Right lung (tissue), 5 donors: ENCODE data around the gene IGSF8. TPM values are rescaled to one million over a fixed set of nuclear protein-coding genes. Genes with fewer than 3 reads are reported as not detected.

Experiments used
- DNase-seq, 2 donors: peaks; one replicate each; pipeline ENCODE4 v3.0.0-alpha.2; 2013
- polyA plus RNA-seq, 5 donors: library from polyadenylated mRNA; unstranded; fragments of 120-200 nt; gene quantifications; one replicate each; pipeline versions ENCODE4 v1.2.1 to v1.2.3, GENCODE V29; 2013; ENCODE audit warnings: inconsistent platforms in 1 of 5, low replicate concordance in 1 of 5; ENCODE audit not compliant: insufficient read length in 5 of 5, insufficient read depth in 1 of 5

Gene IGSF8
- polyA plus RNA-seq, 5 donors = 24.2 to 36.2 (median 30.5) TPM

- no peak for DNase-seq
These were observed 10.7 kb upstream of the IGSF8 start for GRCh38 chr1:160108888-160109662.

GRCh38 chr1:160107512-160107911 is 9.1 kb upstream of the IGSF8 start:
- DNase-seq = no peak

DNA sequence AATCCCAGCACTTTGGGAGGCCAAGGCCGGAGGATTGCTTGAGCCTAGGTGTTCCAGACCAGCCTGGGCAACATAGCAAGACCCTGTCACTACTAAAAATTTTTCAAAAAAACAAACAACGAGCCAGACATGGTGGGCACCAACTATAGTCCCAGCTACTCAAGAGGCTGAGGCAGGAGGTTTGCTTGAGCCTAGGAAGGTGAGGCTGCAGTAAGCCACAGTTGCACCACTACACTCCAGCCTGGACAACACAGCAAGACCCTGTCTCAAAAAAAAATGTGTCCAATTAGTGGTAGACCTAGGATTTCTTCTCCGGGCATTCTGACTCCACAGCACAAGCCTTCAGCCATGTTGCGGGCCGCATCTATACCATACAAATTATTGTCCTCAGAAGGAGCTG is 6.7 kb upstream of the IGSF8 start:
- DNase-seq = no peak

DNA sequence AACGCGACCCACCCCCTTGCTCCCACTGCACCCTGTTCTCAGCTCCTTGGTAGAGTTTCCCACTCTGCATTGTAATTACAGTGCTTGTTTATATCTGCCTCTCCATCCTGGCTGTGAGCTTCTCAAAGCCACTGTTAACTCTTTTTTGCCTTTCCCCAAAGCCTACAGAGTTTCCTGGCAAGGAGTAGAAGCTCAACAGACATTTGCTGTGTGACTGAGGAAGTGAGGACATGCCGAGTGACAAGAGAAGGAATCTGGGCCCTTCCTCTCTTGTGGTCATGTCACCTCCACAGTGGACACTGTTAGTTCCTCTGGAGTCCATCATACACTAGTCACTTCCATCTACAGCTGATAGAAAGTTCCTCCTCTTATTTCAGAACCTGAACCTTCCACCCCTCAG is 6.1 kb upstream of the IGSF8 start:
- DNase-seq = no peak

GRCh38 chr1:160103658-160104408 is 5.4 kb upstream of the IGSF8 start:
- no peak for DNase-seq

DNA sequence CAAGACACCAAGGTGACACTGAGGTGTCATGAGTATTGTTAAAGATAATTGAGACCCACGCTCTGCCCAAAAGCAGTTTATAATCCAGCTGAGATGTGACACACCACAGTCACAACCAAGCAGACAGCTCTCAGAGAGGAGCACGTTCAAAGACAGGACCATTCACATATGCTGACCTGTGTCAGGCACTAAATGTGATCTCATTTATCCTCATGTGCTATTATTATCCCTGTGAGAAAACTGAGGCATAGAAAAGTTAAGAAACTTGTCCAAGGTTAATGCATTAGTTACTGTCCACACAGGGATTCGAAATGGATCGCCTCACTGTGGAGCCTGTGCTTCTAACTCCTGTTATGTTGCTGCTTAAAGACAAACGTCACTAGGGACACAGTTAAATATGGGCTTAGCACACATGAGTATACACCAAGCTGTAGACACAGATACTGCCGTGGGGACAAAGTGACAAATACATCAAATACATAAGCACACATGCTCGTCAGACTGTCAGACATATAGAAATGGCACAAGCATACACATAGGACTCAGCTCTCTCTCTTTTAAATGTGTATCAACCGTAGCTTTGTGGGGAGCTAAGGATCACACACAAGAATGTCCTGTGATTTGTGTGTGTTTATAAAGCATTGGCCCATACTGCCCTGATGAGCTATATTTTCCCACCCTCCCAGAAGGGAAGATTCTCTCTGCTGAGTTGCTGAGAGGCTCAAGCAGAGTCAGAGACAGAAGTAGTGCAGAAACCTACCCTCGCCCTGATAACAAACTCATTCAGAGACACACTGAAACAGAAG is 3.5 kb upstream of the IGSF8 start:
- DNase-seq = no peak

DNA sequence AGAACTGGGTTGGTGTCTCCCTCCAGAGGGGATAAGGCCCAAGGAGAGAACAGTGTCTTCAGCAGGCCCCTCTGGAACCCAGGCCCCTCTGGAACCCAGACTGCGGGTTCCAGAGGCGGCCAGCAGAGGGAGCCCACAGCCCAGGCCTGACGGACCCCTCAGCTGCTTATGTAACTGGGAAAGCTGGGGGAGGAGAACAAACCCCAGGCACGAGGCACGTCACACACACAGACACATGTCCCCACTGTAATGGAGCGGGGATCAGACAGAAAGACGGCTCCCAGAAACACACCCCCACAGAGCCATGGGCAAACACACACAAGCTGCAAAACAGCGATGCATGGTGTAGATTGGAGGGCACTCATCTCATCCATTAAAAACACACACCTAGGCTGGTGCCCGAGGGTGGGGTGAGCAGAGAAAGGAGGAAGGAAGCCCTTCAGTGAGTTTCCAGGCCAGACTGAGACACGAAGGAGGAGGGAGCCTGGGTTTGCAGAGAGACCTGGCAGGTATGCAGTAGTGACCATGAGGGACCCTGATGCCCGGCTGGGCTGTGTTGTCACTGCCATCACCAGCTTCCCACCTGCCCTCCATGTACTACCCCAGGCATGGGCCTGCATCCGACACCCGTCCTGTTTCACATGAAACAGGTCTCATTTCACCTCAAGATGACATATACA is 2.8 kb upstream of the IGSF8 start:
- peak; percentile 71 to 80 for DNase-seq

GRCh38 chr1:160099716-160100375 is 1.4 kb upstream of the IGSF8 start:
- DNase-seq = no peak

DNA sequence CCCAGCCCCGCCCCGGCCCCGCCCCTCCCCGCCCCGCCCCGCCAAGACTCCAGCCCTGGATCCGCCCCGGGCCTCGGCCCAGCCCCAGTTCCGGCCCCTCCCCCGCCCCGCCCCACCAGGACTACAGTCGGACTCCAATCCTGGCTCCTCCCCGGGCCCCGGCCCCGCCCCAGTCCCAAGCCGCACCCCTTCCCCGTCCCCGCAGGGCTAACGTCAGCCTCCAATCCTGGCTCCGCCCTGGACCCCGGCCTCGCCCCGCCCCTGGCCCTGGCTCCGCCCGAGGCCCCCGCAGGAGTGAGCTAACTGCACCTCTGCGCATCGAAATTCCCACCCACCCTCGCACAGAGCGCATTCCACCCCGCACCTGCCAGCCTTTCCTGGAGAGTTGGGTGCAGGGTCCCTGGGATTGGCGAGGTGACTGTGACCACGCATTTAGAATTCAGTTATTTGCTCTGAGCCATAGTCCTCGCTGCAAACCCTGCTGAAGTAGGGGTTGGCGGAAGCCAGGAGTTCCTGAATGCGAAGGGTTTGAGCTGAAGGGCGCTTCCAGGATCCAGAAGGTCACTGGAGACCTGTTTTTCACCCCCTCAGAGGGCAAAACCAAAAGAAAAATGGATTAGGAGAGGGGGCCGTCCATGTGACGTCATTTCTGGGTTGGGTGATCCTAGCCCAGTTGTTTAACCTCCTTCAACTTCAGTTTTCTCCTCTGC is 588 bp upstream of the IGSF8 start:
- DNase-seq = peak; percentile 95

GRCh38 chr1:160097151-160097910 is 1.1 kb downstream of the IGSF8 start:
- DNase-seq = no peak

DNA sequence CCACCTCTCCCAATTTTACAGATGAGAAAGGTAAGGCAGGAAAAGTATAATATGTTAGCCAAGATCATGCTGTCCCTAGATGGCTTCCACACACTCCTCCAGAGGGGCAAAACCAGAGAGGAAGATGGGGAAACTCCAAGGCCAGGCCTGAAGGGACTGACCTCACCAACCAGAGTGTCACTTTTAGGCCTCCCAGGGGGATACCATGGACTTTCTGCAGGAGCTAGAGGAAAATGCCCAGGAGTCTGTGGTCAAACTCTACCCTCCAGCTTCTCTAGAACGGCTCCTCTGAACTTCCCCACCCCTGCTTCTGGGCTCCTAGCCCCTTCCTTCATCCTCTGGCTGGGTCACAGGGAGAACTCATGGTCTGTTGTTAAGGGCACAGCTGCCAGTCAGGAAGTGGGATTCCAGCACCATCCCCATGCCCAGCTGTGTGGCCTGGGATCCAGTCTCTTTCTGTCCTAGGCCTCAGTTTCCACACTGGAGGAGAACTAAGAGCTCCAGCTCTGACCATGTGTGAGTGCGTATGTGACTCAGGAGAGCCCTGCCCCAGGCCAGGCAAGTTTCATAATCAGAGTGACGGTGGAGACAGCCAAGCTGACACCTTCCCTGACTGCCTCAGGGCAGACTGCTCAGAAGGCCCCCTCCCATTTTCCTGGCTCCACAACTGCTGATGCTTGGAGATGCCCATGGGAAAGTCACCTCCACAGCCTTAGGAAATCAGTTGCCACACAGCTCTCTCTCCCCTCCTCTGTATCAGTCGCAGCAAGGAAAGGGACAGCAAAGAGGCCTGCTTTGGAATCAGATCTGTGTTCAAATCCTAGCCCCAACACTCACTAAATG is 1.9 kb downstream of the IGSF8 start:
- DNase-seq = no peak

DNA sequence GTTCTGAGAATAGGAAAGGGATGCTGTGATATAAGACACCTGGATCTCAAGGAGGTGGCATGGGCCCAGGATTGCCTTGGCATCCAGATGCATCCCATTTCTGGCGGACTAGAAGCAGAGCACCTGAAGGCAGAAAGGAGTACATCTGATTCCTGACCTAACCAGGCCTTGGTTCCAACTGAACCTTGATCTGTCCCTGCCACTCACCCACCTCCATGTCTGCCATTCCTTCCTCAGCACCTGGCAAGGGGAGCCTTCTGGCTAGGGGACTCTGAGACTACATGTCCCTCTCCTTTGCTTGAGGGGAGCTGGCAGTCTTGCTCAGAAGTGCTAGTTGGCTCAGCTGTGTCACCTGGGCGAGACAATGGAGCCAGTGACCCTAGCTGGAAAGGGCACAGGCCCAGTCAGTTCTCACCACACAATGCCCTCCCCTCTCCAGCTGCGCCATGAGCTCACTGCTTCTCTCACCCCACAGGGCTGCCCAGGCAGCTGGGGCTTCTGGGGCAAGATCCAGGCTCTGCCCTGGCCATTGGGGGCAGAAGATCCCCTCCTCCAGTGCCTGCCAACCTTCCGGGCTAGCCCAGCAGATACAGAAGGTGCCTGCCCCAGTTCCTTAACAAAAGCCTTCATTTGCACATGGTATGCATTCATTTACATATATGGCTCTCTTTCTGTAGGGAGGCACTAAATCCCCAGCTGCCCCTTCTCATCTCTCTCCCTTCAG is 2.9 kb downstream of the IGSF8 start:
- DNase-seq = no peak

DNA sequence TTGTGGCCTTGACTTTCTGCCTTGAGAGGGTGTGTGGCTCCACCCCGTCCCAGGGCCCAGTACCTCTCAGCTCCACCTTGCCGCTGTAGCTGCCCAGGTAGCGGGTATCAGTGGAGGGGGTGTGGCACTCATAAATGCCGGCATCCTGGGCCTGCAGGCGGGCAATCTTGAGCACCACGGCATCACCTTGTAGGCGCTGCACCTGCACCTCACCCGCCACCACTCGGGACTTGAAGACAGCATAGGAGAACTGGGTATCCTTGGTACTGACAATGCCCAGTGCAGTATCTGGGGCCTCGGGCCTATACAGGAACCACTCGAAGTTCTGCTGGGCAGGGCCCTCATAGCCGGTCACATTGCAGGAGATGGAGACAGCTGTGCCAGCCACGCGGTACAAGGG is 3.6 kb downstream of the IGSF8 start:
- DNase-seq = no peak

- DNase-seq = no peak
These were observed 4.2 kb downstream of the IGSF8 start for GRCh38 chr1:160094291-160094625.

DNA sequence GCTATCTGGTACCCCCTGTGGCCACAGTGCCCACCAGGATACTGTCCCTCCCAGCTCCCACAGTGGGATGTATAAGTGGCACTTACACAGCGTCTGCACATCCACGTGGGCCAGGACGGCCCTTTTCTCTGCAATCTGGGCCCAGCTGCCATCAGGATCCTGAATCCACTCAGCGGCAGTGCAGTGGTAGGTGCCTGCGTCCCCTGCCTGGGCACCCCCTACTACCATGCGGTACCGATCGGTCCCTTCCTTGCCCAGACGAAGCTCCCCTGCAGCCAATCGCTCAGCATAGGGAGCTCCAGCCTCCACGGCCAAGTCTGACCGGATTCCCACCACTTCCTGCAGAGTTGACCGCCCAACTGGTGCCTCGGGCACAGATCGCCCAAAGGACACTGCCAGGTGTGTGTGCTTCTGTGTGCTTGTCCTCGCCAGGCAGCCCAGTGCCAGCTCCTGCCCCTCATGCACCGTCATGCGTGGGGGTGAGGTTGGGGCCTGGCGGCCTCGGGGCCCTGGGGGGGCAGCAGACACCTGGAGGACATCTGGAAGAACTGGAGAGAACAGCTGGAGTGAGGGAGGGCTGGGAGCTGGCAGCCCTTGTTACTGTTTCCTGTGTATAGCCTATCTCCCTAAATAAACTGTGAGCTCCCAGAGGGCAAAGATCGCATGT is 4.7 kb downstream of the IGSF8 start:
- no peak for DNase-seq

DNA sequence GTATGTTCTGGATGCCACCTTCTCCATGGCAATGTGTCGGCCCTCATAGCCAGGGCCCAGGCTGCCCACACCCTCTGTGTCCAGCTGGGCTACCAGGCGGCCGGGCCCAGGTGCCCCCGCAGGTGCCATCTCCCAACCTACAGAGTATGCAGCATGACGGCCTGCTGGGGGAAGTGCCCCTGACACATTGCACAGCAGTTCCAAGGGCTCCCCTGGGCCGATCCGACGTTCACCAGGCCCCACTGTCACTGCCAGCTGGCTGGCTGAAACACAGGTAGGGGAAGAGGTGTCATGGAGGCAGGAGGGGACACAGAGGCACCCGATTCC is 5.4 kb downstream of the IGSF8 start:
- DNase-seq = no peak

GRCh38 chr1:160092366-160093068 is 5.9 kb downstream of the IGSF8 start:
- no peak for DNase-seq
